Left colon (tissue), 2 donors: ENCODE data around the gene POLE. TPM values are rescaled to one million over a fixed set of nuclear protein-coding genes. Genes with fewer than 3 reads are reported as not detected.

Source experiments
- ATAC-seq: fragments of 200-7000 bp; cut with Tn5 transposase; one replicate; pipeline ENCODE4 v1.9.1; 2020; ENCODE audit warnings: mild to moderate bottlenecking, moderate library complexity
- DNase-seq, 2 donors: peaks; one replicate each; pipeline ENCODE4 v3.0.0-alpha.2; 2020
- intact Hi-C, 2 donors: fragments of 100-400 bp; cut with DNase I in 1 of 2; cut with micrococcal nuclease in 1 of 2; formaldehyde crosslinking; loops; one replicate each; pipeline versions ENCODE4 v1.11.2 to v1.14.0; 2022; cut with DNase I, micrococcal nuclease
- total RNA-seq, 2 donors: library from RNA; stranded (reverse); fragmentation: NEBNext Ultra II Directional; extraction: Animal tissue kit (Norgen Biotek cat#: 25700); gene quantifications; one replicate each; pipeline ENCODE4 v1.2.1, GENCODE V29; 2021
- donor health status: DM: no; HTN: no; CAD: no.
- donor health status: DM: yes; HTN: yes; CAD: no.

The POLE gene
- total RNA-seq, 2 donors from 2014 or later, result 38.3 to 57.6 TPM

- intact Hi-C loops, result no loop called here
- DNase-seq (peak in 1 of 2 donors; percentile 49), ATAC-seq (peak; percentile 60)
These were observed 93.6 kb downstream of the POLE start for GRCh38 chr12:132593521-132593920.

- DNase-seq (no peak), ATAC-seq (no peak)
- intact Hi-C loops, result no loop called here
These were observed 94.1 kb downstream of the POLE start for GRCh38 chr12:132593071-132593470.

- no peak for ATAC-seq
- peak in 1 of 2 donors; percentile 21 for DNase-seq
- intact Hi-C loops, result no loop called here
These were observed 94.7 kb downstream of the POLE start for GRCh38 chr12:132592282-132592970.

- intact Hi-C loops, result no loop called here
- ATAC-seq, result no peak
- no peak for DNase-seq
These were observed 95.8 kb downstream of the POLE start for GRCh38 chr12:132591107-132591935.

GRCh38 chr12:132588821-132589669, 98.1 kb downstream of the POLE start:
- ATAC-seq (no peak), DNase-seq (no peak)
- intact Hi-C loops, result no loop called here

- DNase-seq, result no peak
- intact Hi-C loops, result no loop called here
- ATAC-seq, result peak; percentile 61
These were observed 98.8 kb downstream of the POLE start for GRCh38 chr12:132588319-132588718.

GRCh38 chr12:132587781-132588180, 99.4 kb downstream of the POLE start:
- DNase-seq, result no peak
- intact Hi-C loops, result no loop called here

GRCh38 chr12:132586929-132587328, 100.2 kb downstream of the POLE start:
- ATAC-seq (no peak), DNase-seq (no peak)
- intact Hi-C loops, result no loop called here

More at GRCh38 chr12:132587781-132588180, 99.4 kb downstream of the POLE start:
- ATAC-seq, result no peak

- DNase-seq (no peak), ATAC-seq (no peak)
- intact Hi-C loops, result no loop called here
These were observed 102.0 kb downstream of the POLE start for GRCh38 chr12:132585177-132585576.

GRCh38 chr12:132584429-132584828, 102.7 kb downstream of the POLE start:
- intact Hi-C loops, result no loop called here
- DNase-seq (no peak), ATAC-seq (no peak)

- DNase-seq (no peak), ATAC-seq (no peak)
- intact Hi-C loops, result no loop called here
These were observed 103.4 kb downstream of the POLE start for GRCh38 chr12:132583736-132584135.

- ATAC-seq (no peak), DNase-seq (no peak)
- intact Hi-C loops, result no loop called here
These were observed 103.8 kb downstream of the POLE start for GRCh38 chr12:132583411-132583710.

GRCh38 chr12:132582582-132583410, 104.3 kb downstream of the POLE start:
- no peak for DNase-seq
- intact Hi-C loops, result no loop called here
- ATAC-seq, result no peak

GRCh38 chr12:132582058-132582420, 105.1 kb downstream of the POLE start:
- ATAC-seq (no peak), DNase-seq (no peak)
- intact Hi-C loops, result no loop called here

GRCh38 chr12:132581348-132582057, 105.6 kb downstream of the POLE start:
- intact Hi-C loops, result no loop called here
- no peak for ATAC-seq
- no peak for DNase-seq

- ATAC-seq, result no peak
- intact Hi-C loops, result no loop called here
- DNase-seq, result no peak
These were observed 106.3 kb downstream of the POLE start for GRCh38 chr12:132580701-132581292.

- no peak for DNase-seq
- ATAC-seq, result no peak
- intact Hi-C loops, result no loop called here
These were observed 107.4 kb downstream of the POLE start for GRCh38 chr12:132579744-132580143.

GRCh38 chr12:132578826-132579225, 108.3 kb downstream of the POLE start:
- ATAC-seq, result no peak
- intact Hi-C loops, result no loop called here
- DNase-seq, result no peak
